ENCODE measurements around the gene CXXC5. TPM values are rescaled to one million over a fixed set of nuclear protein-coding genes. Genes with fewer than 3 reads are reported as not detected.
A peak's percentile ranks its signal among the peaks of the same experiment; 100 is the strongest.

Gene CXXC5
- total RNA-seq, 1 donor from 2014 or later = 1.2 TPM

- peaks cover 11% of the 10 kb centered on the region for H3K4me1 Mint-ChIP-seq
- H3K27me3 Mint-ChIP-seq = peaks cover 13% of the 10 kb centered on the region
- DNase-seq = no peak
- no peaks in the 10 kb centered on the region for H3K9me3 Mint-ChIP-seq
- H3K4me3 Mint-ChIP-seq = no peak overlapping the region
- intact Hi-C loops (cut with micrococcal nuclease) = no loop called here
- peaks cover 10% of the 10 kb centered on the region for H3K36me3 Mint-ChIP-seq (ENCODE audit: low read depth)
- no peak overlapping the region for H3K27ac Mint-ChIP-seq
Observed at GRCh38 chr5:139641116-139642080, 6.8 kb upstream of the CXXC5 start.

- peaks cover 6% of the 10 kb centered on the region for H3K36me3 Mint-ChIP-seq (ENCODE audit: low read depth)
- peaks cover 21% of the 10 kb centered on the region for H3K27me3 Mint-ChIP-seq
- H3K4me3 Mint-ChIP-seq = no peak overlapping the region
- peaks cover 5% of the 10 kb centered on the region for H3K4me1 Mint-ChIP-seq
- no peaks in the 10 kb centered on the region for H3K9me3 Mint-ChIP-seq
- intact Hi-C loops (cut with micrococcal nuclease) = no loop called here
- no peak overlapping the region for H3K27ac Mint-ChIP-seq
- no peak for DNase-seq
Observed at GRCh38 chr5:139642213-139642612, 5.9 kb upstream of the CXXC5 start.

GRCh38 chr5:139642891-139643871 is 5.0 kb upstream of the CXXC5 start:
- H3K27me3 Mint-ChIP-seq = peaks cover 27% of the 10 kb centered on the region
- DNase-seq = no peak
- intact Hi-C loops (cut with micrococcal nuclease) = no loop called here
- peaks cover 3% of the 10 kb centered on the region for H3K36me3 Mint-ChIP-seq (ENCODE audit: low read depth)
- H3K9me3 Mint-ChIP-seq = no peaks in the 10 kb centered on the region
- H3K27ac Mint-ChIP-seq = no peak overlapping the region
- H3K4me3 Mint-ChIP-seq = no peak overlapping the region
- peaks cover 10% of the 10 kb centered on the region for H3K4me1 Mint-ChIP-seq

- no peak overlapping the region for H3K4me3 Mint-ChIP-seq
- H3K4me1 Mint-ChIP-seq = peaks cover 6% of the 10 kb centered on the region
- no peak overlapping the region for H3K27ac Mint-ChIP-seq
- no peaks in the 10 kb centered on the region for H3K36me3 Mint-ChIP-seq (ENCODE audit: low read depth)
- intact Hi-C loops (cut with micrococcal nuclease) = no loop called here
- no peak for DNase-seq
- no peaks in the 10 kb centered on the region for H3K9me3 Mint-ChIP-seq
- peaks cover 27% of the 10 kb centered on the region for H3K27me3 Mint-ChIP-seq
Observed at GRCh38 chr5:139644001-139644456, 4.1 kb upstream of the CXXC5 start.

GRCh38 chr5:139644646-139645429 is 3.3 kb upstream of the CXXC5 start:
- H3K4me1 Mint-ChIP-seq = peaks cover 10% of the 10 kb centered on the region
- H3K9me3 Mint-ChIP-seq = no peaks in the 10 kb centered on the region
- H3K27ac Mint-ChIP-seq = no peak overlapping the region
- DNase-seq = no peak
- H3K4me3 Mint-ChIP-seq = no peak overlapping the region
- peaks cover 32% of the 10 kb centered on the region for H3K27me3 Mint-ChIP-seq
- no peaks in the 10 kb centered on the region for H3K36me3 Mint-ChIP-seq (ENCODE audit: low read depth)
- intact Hi-C loops (cut with micrococcal nuclease) = no loop called here

GRCh38 chr5:139645430-139645871 is 2.7 kb upstream of the CXXC5 start:
- H3K36me3 Mint-ChIP-seq (ENCODE audit: low read depth) = no peaks in the 10 kb centered on the region
- H3K27ac Mint-ChIP-seq = no peak overlapping the region
- peaks cover 13% of the 10 kb centered on the region for H3K4me1 Mint-ChIP-seq
- H3K4me3 Mint-ChIP-seq = no peak overlapping the region
- intact Hi-C loops (cut with micrococcal nuclease) = no loop called here
- H3K27me3 Mint-ChIP-seq = peaks cover 35% of the 10 kb centered on the region
- no peaks in the 10 kb centered on the region for H3K9me3 Mint-ChIP-seq
- no peak for DNase-seq

- no peak overlapping the region for H3K27ac Mint-ChIP-seq
- H3K27me3 Mint-ChIP-seq = peaks cover 41% of the 10 kb centered on the region
- H3K36me3 Mint-ChIP-seq (ENCODE audit: low read depth) = no peaks in the 10 kb centered on the region
- no peak overlapping the region for H3K4me3 Mint-ChIP-seq
- no peak for DNase-seq
- intact Hi-C loops (cut with micrococcal nuclease) = no loop called here
- peaks cover 16% of the 10 kb centered on the region for H3K4me1 Mint-ChIP-seq
- H3K9me3 Mint-ChIP-seq = no peaks in the 10 kb centered on the region
Observed at GRCh38 chr5:139646111-139646510, 2.0 kb upstream of the CXXC5 start.

- intact Hi-C loops (cut with micrococcal nuclease) = no loop called here
- no peaks in the 10 kb centered on the region for H3K9me3 Mint-ChIP-seq
- H3K36me3 Mint-ChIP-seq (ENCODE audit: low read depth) = no peaks in the 10 kb centered on the region
- H3K4me1 Mint-ChIP-seq = peaks cover 23% of the 10 kb centered on the region
- H3K27ac Mint-ChIP-seq = no peak overlapping the region
- no peak for DNase-seq
- peaks cover 48% of the 10 kb centered on the region for H3K27me3 Mint-ChIP-seq
- H3K4me3 Mint-ChIP-seq = peak overlapping the region; percentile 32
Observed at GRCh38 chr5:139646912-139647505, 1.1 kb upstream of the CXXC5 start.

- H3K27me3 Mint-ChIP-seq = peaks cover 54% of the 10 kb centered on the region
- H3K36me3 Mint-ChIP-seq (ENCODE audit: low read depth) = no peaks in the 10 kb centered on the region
- H3K4me1 Mint-ChIP-seq = peaks cover 29% of the 10 kb centered on the region
- no peaks in the 10 kb centered on the region for H3K9me3 Mint-ChIP-seq
- intact Hi-C loops (cut with micrococcal nuclease) = loop anchor here (2.0 kb wide), 2 partner anchors 21 to 63 kb away; no protein-coding TSS in a partner anchor
- peak overlapping the region; percentile 57 for H3K4me3 Mint-ChIP-seq
- no peak overlapping the region for H3K27ac Mint-ChIP-seq
- DNase-seq = no peak
Observed at GRCh38 chr5:139647506-139648204, 494 bp upstream of the CXXC5 start.

GRCh38 chr5:139649082-139649991 is 1.2 kb downstream of the CXXC5 start:
- no peaks in the 10 kb centered on the region for H3K9me3 Mint-ChIP-seq
- peak overlapping the region; percentile 82 for H3K4me3 Mint-ChIP-seq
- intact Hi-C loops (cut with micrococcal nuclease) = loop anchor here (1.0 to 2.0 kb wide), 4 partner anchors 12 to 98 kb away; no protein-coding TSS in a partner anchor
- H3K4me1 Mint-ChIP-seq = peaks cover 33% of the 10 kb centered on the region
- H3K27ac Mint-ChIP-seq = no peak overlapping the region
- H3K27me3 Mint-ChIP-seq = peaks cover 64% of the 10 kb centered on the region
- no peak for DNase-seq
- no peaks in the 10 kb centered on the region for H3K36me3 Mint-ChIP-seq (ENCODE audit: low read depth)

GRCh38 chr5:139650031-139650688 is 2.0 kb downstream of the CXXC5 start:
- peaks cover 33% of the 10 kb centered on the region for H3K4me1 Mint-ChIP-seq

More at GRCh38 chr5:139650031-139650688, 2.0 kb downstream of the CXXC5 start:
- DNase-seq = no peak
- H3K27ac Mint-ChIP-seq = no peak overlapping the region
- no peaks in the 10 kb centered on the region for H3K36me3 Mint-ChIP-seq (ENCODE audit: low read depth)
- H3K27me3 Mint-ChIP-seq = peaks cover 65% of the 10 kb centered on the region
- intact Hi-C loops (cut with micrococcal nuclease) = no loop called here
- peak overlapping the region; percentile 82 for H3K4me3 Mint-ChIP-seq
- no peaks in the 10 kb centered on the region for H3K9me3 Mint-ChIP-seq

All from activated CD4-positive, alpha-beta T cell treated with anti-CD3 and anti-CD28 coated beads, Interleukin-2, amount 10 ng/mL, durations not matched to agents 24 days and 14 days (primary cell).